ENCODE measurements around the gene MKS1.

- TF ChIP-seq GATA3 (IDR thresholded peaks at IDR 0.05; ENCODE audit: low read depth, low read length) = no peak
- TF ChIP-seq GATA2 (IDR thresholded peaks at IDR 0.05; ENCODE audit: low read depth, low read length) = no peak
These were observed 47.1 kb upstream of the MKS1 start for GRCh38 chr17:58265902-58266875.

All from SH-SY5Y (cell line).